ENCODE data around the gene PTF1A.
"Not testable (repeated sequence)": the region's sequence is repeated elsewhere in the genome, so short reads cannot be mapped to it uniquely, and the experiment has no call there.

The PTF1A gene

GRCh38 chr10:23204773-23205172, 12.7 kb downstream of the PTF1A start:
- Histone ChIP-seq H3K27me3 (ENCODE audit: control insufficient read depth in 1 of 2, insufficient read depth in 2 of 2, low read length in 2 of 2) (peaks cover 29 to 47% of the 10 kb centered on the region in 2 donors), H3K4me3 (ENCODE audit: low read depth in 1 of 2, low read length in 2 of 2) (no peak overlapping the region), H3K4me1 (ENCODE audit: control insufficient read depth in 1 of 2, insufficient read depth in 2 of 2, low read length in 2 of 2) (no peaks in the 10 kb centered on the region), H3K36me3 (ENCODE audit: control insufficient read depth in 1 of 2, insufficient read depth in 2 of 2, low read length in 2 of 2) (no peaks in the 10 kb centered on the region), H3K9ac (ENCODE audit: low read depth in 1 of 2, low read length in 2 of 2) (no peak overlapping the region), H3K9me3 (ENCODE audit: control insufficient read depth in 1 of 2, low read length in 2 of 2) (no peaks in the 10 kb centered on the region), H3K27ac (ENCODE audit: low read depth, low read length) (no peak overlapping the region)

GRCh38 chr10:23205972-23206642, 14.0 kb downstream of the PTF1A start:
- Histone ChIP-seq H3K4me1 (ENCODE audit: control insufficient read depth in 1 of 2, insufficient read depth in 2 of 2, low read length in 2 of 2) (no peaks in the 10 kb centered on the region), H3K27ac (ENCODE audit: low read depth, low read length) (no peak overlapping the region), H3K4me3 (ENCODE audit: low read depth in 1 of 2, low read length in 2 of 2) (no peak overlapping the region), H3K27me3 (ENCODE audit: control insufficient read depth in 1 of 2, insufficient read depth in 2 of 2, low read length in 2 of 2) (peaks cover 20 to 36% of the 10 kb centered on the region in 2 donors), H3K9me3 (ENCODE audit: control insufficient read depth in 1 of 2, low read length in 2 of 2) (no peaks in the 10 kb centered on the region), H3K36me3 (ENCODE audit: control insufficient read depth in 1 of 2, insufficient read depth in 2 of 2, low read length in 2 of 2) (no peaks in the 10 kb centered on the region), H3K9ac (ENCODE audit: low read depth in 1 of 2, low read length in 2 of 2) (no peak overlapping the region)

GRCh38 chr10:23217471-23217870, 25.4 kb downstream of the PTF1A start:
- Histone ChIP-seq H3K9ac (ENCODE audit: low read depth in 1 of 2, low read length in 2 of 2) (no peak overlapping the region), H3K4me3 (ENCODE audit: low read depth in 1 of 2, low read length in 2 of 2) (no peak overlapping the region), H3K36me3 (ENCODE audit: control insufficient read depth in 1 of 2, insufficient read depth in 2 of 2, low read length in 2 of 2) (no peaks in the 10 kb centered on the region)

GRCh38 chr10:23230582-23230981, 38.5 kb downstream of the PTF1A start:
- H3K9me3 ChIP-seq (ENCODE audit: control insufficient read depth in 1 of 2, low read length in 2 of 2): no peaks in the 10 kb centered on the region
- no peak overlapping the region for H3K4me3 ChIP-seq (ENCODE audit: low read depth in 1 of 2, low read length in 2 of 2)
- H3K9ac ChIP-seq (ENCODE audit: low read depth in 1 of 2, low read length in 2 of 2): no peak overlapping the region
- no peaks in the 10 kb centered on the region for H3K27me3 ChIP-seq (ENCODE audit: control insufficient read depth in 1 of 2, insufficient read depth in 2 of 2, low read length in 2 of 2)
- no peaks in the 10 kb centered on the region for H3K36me3 ChIP-seq (ENCODE audit: control insufficient read depth in 1 of 2, insufficient read depth in 2 of 2, low read length in 2 of 2)
- no peaks in the 10 kb centered on the region for H3K4me1 ChIP-seq (ENCODE audit: control insufficient read depth in 1 of 2, insufficient read depth in 2 of 2, low read length in 2 of 2)
- H3K27ac ChIP-seq (ENCODE audit: low read depth, low read length): no peak overlapping the region

More at GRCh38 chr10:23217471-23217870, 25.4 kb downstream of the PTF1A start:
- Histone ChIP-seq H3K4me1 (ENCODE audit: control insufficient read depth in 1 of 2, insufficient read depth in 2 of 2, low read length in 2 of 2) (no peaks in the 10 kb centered on the region), H3K27me3 (ENCODE audit: control insufficient read depth in 1 of 2, insufficient read depth in 2 of 2, low read length in 2 of 2) (no peaks in the 10 kb centered on the region), H3K27ac (ENCODE audit: low read depth, low read length) (no peak overlapping the region), H3K9me3 (ENCODE audit: control insufficient read depth in 1 of 2, low read length in 2 of 2) (no peaks in the 10 kb centered on the region)

- no peaks in the 10 kb centered on the region for H3K4me1 ChIP-seq (ENCODE audit: control insufficient read depth in 1 of 2, insufficient read depth in 2 of 2, low read length in 2 of 2)
- H3K27ac ChIP-seq (ENCODE audit: low read depth, low read length): no peak overlapping the region
- H3K36me3 ChIP-seq (ENCODE audit: control insufficient read depth in 1 of 2, insufficient read depth in 2 of 2, low read length in 2 of 2): no peaks in the 10 kb centered on the region
- H3K9ac ChIP-seq (ENCODE audit: low read depth in 1 of 2, low read length in 2 of 2): no peak overlapping the region
- no peaks in the 10 kb centered on the region for H3K27me3 ChIP-seq (ENCODE audit: control insufficient read depth in 1 of 2, insufficient read depth in 2 of 2, low read length in 2 of 2)
- no peak overlapping the region for H3K4me3 ChIP-seq (ENCODE audit: low read depth in 1 of 2, low read length in 2 of 2)
- H3K9me3 ChIP-seq (ENCODE audit: control insufficient read depth in 1 of 2, low read length in 2 of 2): no peaks in the 10 kb centered on the region
Observed at GRCh38 chr10:23238015-23238414, 45.9 kb downstream of the PTF1A start.

GRCh38 chr10:23241779-23242178, 49.7 kb downstream of the PTF1A start:
- not testable (repeated sequence) for H3K4me1 ChIP-seq (ENCODE audit: control insufficient read depth in 1 of 2, insufficient read depth in 2 of 2, low read length in 2 of 2); H3K36me3 ChIP-seq (ENCODE audit: control insufficient read depth in 1 of 2, insufficient read depth in 2 of 2, low read length in 2 of 2); H3K27ac ChIP-seq (ENCODE audit: low read depth, low read length); H3K27me3 ChIP-seq (ENCODE audit: control insufficient read depth in 1 of 2, insufficient read depth in 2 of 2, low read length in 2 of 2); H3K9me3 ChIP-seq (ENCODE audit: control insufficient read depth in 1 of 2, low read length in 2 of 2); H3K9ac ChIP-seq (ENCODE audit: low read depth in 1 of 2, low read length in 2 of 2); H3K4me3 ChIP-seq (ENCODE audit: low read depth in 1 of 2, low read length in 2 of 2)
